Measurements from ENCODE around the gene EIF2AK3.
"Not testable (repeated sequence)": the region's sequence is repeated elsewhere in the genome, so short reads cannot be mapped to it uniquely, and the experiment has no call there.

The EIF2AK3 gene

GRCh38 chr2:88596141-88596830, 31.0 kb downstream of the EIF2AK3 start:
- DNase-seq (ENCODE audit: low read depth) = no peak

DNA sequence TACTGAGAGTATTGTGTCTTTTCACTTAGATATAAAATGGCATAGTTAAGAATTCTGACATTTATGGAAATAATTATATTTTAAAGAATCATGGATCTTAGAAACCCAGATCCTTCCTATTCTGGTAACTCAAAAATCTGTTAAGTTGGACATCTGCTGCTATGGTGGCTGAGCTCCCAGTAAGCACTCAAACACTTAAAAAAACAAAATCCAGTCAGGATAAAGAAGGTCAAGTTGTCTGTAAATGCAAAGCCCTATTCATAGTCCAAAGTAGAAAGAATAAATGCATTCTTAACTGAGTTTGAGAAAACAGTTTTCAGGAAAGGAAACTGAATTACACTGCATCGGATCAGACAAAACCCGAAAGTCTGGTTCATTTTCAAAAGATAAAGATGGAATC, 35.6 kb downstream of the EIF2AK3 start:
- no peak for DNase-seq (ENCODE audit: low read depth)

DNA sequence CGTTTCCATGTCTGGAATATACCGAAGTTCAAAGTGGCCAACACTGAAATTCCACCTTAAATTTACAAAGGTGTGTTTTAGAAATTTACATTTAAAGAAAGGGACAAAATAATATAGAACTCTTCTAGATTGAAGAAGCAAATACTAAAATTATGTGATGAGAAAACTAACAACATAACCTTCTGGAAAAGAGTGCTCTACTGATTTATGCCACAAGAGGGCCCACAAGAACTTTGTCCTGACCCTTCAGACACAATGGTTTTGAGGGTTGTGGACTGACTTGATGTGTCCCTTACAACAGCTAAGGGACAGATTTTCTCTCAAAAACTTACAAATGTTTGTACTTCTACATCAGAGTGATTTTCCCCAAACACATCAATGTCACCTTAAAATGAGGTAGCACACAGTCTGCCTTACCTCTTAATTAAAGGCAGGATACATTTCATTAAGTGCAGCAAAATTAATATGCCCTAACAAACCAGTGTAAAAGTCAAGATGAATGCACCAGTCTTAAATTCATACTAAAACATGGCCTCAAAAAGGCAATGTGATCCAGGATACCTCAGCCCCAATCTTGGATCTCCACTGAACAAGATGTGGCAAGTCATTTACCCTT, 36.2 kb downstream of the EIF2AK3 start:
- DNase-seq (ENCODE audit: low read depth) = peak; percentile 10

GRCh38 chr2:88585969-88586368, 41.3 kb downstream of the EIF2AK3 start:
- no peak for DNase-seq (ENCODE audit: low read depth)

DNA sequence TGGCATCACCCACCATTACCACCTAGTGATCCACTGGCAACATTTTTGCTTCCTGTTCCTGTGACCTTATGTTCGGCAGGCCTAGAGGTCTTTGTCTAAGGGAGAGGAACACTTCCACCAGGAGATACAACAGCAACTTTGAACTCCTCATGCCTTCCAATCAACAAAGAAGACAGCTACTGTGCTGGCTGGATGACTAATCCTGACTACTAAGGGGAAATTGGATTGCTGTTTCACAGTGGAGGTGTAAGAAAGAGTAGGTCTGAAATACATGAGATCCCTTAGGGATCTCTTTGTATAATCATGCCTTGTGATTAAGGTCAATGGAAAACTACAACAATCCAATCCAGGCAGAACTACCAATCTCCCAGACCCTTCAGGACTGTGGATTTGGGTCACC, 45.2 kb downstream of the EIF2AK3 start:
- DNase-seq (ENCODE audit: low read depth) = no peak

DNA sequence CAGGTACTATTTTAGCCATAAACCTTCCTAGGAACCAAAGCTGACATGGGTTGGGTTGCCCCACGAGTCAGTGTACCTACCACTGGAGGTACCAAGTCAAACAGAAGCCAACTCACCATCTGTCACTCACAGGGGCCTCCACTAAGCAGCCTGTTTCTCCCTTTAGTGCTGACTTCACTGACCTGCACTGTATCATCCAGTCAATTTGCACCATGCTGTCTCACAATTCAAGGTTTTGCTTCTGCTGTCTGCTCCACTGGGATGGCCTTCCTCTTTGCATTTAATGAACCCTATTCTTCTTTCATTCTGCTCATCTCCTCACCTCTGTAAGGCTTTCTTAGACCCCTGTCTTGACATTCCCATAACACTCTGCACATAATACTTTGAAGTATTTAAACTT, 47.2 kb downstream of the EIF2AK3 start:
- DNase-seq (ENCODE audit: low read depth) = no peak

DNA sequence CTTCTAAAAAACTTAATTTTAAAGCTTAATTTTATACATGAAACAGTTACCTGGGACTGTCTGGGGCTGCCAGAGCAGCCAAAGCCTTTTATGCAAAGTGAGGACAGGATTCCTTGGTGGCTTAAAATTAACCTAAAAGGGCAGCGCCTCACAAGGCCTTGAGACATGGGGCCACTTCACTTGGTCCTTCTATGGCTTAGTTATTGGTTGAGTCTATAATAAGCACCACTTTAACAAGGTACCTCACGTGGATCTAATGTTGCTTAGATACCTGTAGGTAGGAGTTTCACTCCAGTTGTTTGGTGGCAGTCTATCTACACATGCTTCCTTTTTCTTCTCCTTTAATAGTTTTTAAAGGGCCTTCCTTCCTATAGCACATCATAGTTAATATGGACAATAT, 51.6 kb downstream of the EIF2AK3 start:
- no peak for DNase-seq (ENCODE audit: low read depth)

DNA sequence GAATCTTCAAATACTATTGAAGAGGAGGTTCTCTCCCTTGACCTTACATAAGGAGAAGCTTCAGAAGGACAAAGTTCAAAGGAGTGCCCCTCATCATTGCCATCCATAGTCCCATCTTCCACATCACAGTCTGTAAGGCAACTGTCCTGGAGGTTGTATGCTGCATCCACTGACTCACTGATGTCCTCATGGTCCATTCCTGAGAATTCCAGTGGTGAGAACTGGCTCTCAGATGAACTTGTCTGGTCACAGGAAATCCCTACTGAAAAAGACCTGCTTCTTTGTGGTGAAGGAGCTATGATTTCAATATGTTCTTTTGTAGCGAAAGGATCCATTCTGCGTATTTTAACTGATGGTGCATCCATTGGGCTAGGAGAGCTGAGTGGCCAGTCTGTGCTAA, 52.2 kb downstream of the EIF2AK3 start:
- no peak for DNase-seq (ENCODE audit: low read depth)

GRCh38 chr2:88574445-88574844, 52.8 kb downstream of the EIF2AK3 start:
- DNase-seq (ENCODE audit: low read depth) = no peak

DNA sequence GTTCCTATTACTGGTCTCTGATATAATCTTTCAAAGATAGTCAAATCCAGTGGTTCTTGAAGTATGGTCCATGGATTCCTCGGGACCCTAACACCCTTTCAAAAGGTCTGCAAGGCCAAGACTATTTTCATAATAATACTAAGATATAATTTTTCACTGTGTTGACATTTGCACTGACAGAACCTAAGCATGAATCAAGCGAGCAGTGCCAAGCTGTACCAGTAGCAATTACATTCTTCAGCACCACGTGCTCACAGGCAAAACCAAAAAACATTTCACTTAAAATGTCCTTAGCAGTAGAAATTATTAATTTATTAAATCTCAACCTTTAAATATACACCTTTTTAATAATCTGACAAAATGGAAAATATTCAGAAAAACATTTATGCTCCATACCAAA, 59.1 kb downstream of the EIF2AK3 start:
- no peak for DNase-seq (ENCODE audit: low read depth)

GRCh38 chr2:88564402-88564801, 62.9 kb downstream of the EIF2AK3 start:
- DNase-seq (ENCODE audit: low read depth) = no peak

DNA sequence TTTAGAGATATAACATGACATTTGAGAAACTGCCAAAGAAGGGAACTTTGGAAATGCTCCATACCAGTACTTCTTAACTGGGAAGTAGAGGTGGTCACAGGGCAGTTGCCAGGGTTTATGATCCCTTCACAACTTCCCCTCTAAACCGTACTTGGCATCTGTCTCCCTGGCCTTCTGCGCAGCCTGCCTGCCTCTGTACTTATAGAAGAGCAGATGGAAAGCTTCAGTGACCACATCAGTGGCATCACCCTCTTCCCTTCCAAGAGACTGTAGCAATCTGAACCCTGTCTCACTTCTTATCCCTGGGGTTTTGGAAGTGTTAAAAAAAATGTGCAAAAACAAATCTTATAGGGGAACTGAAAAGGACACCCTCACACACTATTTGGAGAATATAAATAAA, 64.1 kb downstream of the EIF2AK3 start:
- no peak for DNase-seq (ENCODE audit: low read depth)

GRCh38 chr2:88561646-88562388, 65.4 kb downstream of the EIF2AK3 start:
- DNase-seq (ENCODE audit: low read depth) = no peak

- DNase-seq (ENCODE audit: low read depth) = no peak
Observed at GRCh38 chr2:88560619-88561307, 66.5 kb downstream of the EIF2AK3 start.

DNA sequence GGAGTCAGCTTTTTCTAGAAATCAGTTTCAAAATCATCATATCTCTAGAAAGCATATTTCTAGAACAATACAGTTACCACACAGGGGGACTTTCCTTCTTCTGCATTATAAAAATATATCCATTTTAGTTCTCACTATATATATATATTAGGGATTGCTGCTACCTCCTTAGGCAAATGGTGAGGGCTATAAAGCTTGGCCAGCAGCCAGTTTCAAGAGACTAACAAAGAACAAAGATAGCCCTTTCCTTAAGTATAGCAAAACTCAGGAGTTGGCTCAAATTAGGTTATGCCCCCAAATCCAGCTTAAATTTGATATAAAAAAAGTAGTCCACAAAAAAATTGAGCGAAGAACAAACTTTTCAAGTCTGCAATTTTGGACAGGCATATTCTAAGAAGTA, 70.0 kb downstream of the EIF2AK3 start:
- DNase-seq (ENCODE audit: low read depth) = no peak

GRCh38 chr2:88556026-88556425, 71.2 kb downstream of the EIF2AK3 start:
- no peak for DNase-seq (ENCODE audit: low read depth)

- DNase-seq (ENCODE audit: low read depth) = no peak
Observed at GRCh38 chr2:88554189-88554588, 73.1 kb downstream of the EIF2AK3 start.

DNA sequence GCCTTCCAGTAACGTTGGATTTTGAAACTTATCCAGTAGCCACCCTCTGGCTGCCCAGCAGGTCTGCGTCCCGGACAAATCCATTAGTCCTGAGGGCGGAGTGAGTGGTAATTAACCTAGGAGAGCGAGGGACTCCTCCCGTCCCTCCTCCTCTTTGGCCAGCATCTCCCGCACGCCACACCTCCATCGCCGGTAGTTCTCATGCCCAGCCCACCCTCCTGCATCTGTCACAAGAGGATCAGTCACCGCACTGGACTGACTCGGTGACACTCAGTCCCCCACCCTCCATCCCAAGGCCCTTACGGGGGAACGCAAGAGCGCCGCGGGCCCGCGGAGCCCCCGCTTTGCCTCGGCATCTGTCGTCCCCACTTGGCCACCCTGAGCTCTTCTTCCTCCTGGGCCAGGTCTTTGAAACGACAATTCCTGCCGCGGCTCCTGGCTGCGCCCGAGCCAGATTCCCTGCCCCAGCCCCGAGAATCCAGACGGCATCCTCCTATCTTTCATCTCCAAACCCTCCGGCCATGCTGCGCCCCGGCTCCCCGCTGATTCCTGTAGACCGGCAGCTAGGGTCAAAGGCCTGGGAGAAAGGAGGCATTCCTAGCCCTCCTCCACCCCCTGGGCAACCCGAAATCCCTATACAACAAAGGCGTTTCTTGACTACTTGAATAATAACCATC, 77.5 kb downstream of the EIF2AK3 start:
- DNase-seq (ENCODE audit: low read depth) = no peak

DNA sequence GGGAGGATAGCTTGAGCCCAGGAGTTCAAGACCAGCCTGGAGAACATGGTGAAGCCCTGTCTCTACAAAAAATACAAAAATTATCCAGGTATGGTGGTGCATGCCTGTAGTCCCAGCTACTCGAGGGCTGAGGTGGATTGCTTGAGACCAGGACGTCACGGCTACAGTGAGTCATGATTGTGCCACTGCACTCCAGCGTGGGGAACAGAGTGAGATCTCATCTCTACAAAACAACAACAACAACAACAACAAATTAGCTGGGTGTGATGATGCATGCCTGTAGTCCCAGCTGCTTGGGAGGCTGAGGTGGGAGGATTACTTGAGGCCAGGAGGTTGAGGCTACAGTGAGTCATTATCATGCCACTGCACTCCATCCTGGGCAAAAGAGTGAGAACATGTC, 81.0 kb downstream of the EIF2AK3 start:
- not testable (repeated sequence) for DNase-seq (ENCODE audit: low read depth)

DNA sequence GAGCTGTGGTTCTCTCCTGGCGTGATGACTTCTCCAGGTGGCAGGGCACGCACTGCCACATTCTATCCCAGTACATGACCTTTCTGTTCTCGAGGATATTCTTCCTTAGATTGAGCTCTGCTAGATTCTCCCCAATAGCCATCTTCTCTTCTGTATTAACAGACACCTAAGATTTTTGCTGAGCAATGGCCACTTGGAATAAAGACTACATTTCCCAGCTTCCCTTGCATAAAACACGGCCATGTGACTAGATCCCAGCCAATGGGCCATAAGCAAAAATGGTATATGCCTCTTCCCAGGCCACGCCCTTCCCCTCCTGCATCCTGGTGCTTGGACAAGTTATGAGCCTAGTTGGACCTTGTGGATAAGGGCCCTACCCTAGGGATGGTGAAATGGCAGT, 82.1 kb downstream of the EIF2AK3 start:
- DNase-seq (ENCODE audit: low read depth) = no peak

DNA sequence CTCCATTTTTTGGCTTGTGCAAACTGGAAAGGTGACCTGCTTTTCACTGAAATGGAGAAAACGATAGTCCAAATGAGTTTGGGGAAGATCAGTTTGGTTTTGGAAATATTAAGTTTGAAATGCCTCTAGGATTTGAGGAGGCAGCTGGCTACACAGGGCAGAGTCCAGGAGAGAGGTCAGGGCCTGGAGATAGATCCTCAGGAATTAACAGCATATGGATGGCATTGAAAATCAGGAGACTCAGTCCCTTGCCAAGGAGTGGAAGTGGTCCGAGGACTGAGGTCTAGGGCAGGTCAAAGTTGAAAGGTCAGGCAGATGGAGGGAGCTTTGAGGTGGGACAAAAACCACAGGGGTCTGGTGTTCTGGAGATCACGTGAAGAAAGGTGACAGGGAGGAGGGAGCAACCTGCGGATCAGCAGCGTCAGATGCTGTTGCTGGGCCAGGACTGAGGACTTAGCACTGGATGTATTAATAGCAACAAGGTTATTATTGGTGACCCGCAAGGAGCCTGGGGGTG, 83.7 kb downstream of the EIF2AK3 start:
- DNase-seq (ENCODE audit: low read depth) = no peak

DNA sequence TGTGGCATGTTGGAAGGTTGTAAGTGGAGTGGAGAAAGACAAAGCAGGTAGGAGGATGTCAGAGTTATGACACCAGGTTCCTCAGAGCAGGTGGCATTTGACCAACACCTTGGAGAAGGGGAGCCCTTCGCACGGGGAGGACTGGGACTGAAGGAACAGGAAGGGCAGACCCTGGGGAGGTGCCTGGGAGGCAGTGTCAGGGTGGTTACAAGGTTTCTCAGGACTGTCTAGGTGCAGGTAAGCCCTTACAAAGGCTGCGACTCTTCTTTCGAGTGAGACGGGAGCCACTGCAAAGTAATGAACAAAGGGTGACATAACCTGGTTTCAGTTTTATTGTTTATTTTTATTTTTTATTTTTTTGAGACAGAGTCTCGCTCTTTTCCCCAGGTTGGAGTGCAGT, 84.6 kb downstream of the EIF2AK3 start:
- no peak for DNase-seq (ENCODE audit: low read depth)
